Stimulated activated CD4-positive, alpha-beta T cell treated with anti-CD3 and anti-CD28 coated beads, Interleukin-2, amount 100 ng/mL, for 4 hours (primary cell): ENCODE data around the gene RAB41.
"Not testable (repeated sequence)": the region's sequence is repeated elsewhere in the genome, so short reads cannot be mapped to it uniquely, and the experiment has no call there.

ENCODE experiments used
- DNase-seq: peaks from one replicate; pipeline ENCODE4 v3.0.0-alpha.2; 2020; ENCODE audit warnings: low read depth

The RAB41 gene

GRCh38 chrX:70289793-70290770, 8.1 kb downstream of the RAB41 start, which contains the start of the genes KIF4A and PDZD11:
TSS of gene KIF4A (plus strand) at chrX:70290104. CDS start at chrX:70290459, 355 bp downstream.
TSS of gene PDZD11 (minus strand) at chrX:70289927. CDS start at chrX:70289341, 586 bp downstream.
- DNase-seq, result peak; percentile 32

GRCh38 chrX:70292788-70293187, 10.8 kb downstream of the RAB41 start:
- no peak for DNase-seq

- no peak for DNase-seq
Observed at GRCh38 chrX:70293621-70294020, 11.6 kb downstream of the RAB41 start.

DNA sequence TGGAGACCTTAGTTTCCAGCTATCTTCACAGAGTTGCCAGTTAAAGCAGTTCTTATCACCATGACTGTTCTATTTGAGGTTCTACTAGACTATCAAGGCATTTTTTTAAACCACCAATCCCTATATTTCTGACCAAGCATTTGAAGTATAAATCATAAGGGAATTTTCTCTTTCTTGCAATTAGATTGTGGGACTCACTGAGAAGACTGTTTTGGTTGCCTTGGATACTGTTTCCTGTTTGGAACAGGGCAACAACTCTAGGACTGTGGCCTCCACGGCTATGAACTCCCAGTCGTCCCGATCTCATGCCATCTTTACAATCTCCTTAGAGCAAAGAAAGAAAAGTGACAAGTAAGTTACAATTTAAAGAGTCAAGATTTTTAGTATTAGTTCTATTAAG, 19.7 kb downstream of the RAB41 start:
- DNase-seq, result no peak

DNA sequence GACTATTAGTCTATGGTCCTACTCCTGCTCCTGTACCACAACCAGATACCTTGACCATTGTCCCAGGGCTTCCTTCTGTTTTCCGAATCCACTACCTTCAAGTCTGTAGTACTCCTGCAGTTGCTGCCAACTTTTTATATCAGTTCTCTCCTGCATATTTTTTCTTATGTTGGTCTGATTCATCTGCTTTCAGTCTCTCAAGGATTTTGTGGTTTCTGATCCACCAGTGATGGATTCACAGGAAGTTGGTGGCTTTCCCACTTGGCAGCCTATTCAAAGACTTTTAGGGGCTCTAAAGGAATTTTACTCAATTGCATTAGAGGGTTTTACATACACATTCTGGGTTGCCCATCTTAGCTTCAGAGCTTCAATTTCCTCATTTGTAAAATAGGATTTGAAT, 31.5 kb downstream of the RAB41 start:
- DNase-seq, result no peak

DNA sequence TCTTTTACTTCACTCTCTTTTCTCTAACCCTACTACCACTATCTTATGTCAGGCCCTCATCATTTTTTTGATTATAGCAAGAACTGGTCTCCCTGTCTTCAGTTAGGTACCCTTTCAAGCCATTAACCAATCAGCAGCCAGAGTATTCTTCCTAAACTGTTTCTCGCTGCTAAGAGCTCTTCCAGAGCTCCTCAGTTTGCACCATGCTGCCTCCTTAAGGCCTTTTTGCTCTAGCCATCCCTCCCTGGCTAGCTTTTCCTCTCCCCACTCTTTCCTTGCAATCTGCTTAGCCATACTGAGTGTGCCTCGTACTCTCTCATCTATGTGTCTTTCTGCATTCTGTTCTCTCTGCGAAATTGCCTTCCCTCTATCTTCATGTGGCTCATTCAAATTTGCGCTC, 40.8 kb downstream of the RAB41 start:
- no peak for DNase-seq

GRCh38 chrX:70323628-70324027, 41.7 kb downstream of the RAB41 start:
- DNase-seq, result not testable (repeated sequence)

GRCh38 chrX:70324326-70324725, 42.4 kb downstream of the RAB41 start:
- no peak for DNase-seq

DNA sequence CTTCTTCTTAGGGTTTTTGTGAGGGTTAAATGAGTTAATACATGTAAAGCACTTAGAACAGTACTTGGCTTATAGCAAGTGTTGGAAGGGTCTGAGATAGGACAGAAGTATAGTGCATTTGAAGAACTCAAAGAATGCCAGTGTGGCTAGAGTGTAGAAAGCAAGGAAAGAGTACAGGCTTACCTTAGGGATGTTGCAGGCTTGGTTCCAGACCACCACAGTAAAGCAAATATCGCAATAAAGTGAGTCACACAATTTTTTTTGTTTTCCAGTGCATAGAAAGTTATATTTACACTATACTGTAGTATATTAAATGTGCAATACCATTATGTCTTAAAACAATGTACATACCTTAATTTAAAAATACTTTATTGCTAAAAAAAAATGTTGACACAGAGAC, 49.2 kb downstream of the RAB41 start:
- DNase-seq, result no peak

DNA sequence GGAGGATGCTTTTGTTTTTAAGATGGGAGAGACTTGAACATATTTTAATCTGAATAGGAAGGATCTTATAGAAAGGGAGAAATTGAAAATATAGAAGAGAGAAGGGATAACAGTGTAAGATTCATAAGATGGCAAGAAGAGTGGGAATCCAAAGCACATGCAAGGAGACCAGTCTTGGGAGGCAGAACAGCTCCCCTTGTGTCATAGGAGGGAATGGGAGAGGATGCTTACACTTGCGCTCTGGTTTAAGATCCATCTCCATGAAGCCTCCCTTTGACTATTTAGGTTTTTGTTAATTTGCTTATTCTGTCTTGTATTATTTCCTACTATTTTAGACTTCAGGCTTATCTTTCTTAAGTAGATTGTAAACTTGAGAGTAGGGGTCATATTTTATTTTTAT, 50.6 kb downstream of the RAB41 start:
- no peak for DNase-seq
